Caco-2 (cell line): Measurements from ENCODE around the gene TMEM183A. TPM values are rescaled to one million over a fixed set of nuclear protein-coding genes. Genes with fewer than 3 reads are reported as not detected.

Source experiments
- BruUV-seq: library from RNA; stranded (reverse); fragments of 400-500 nt; replicated peaks from 2 replicates; lab custom pipeline; 2021; lab: Mats Ljungman, UMichigan
- CTCF ChIA-PET: fragments of 300-600 bp; sonication (Branson Sonifier 250); formaldehyde crosslinking; loops from one replicate; lab custom pipeline; 2022; ENCODE audit warnings: antibody characterized with exemption; lab: Charles Lee
- POLR2A ChIA-PET: fragments of 300-600 bp; sonication (Branson Sonifier 250); formaldehyde crosslinking; loops from one replicate; lab custom pipeline; 2022; ENCODE audit warnings: antibody characterized with exemption; lab: Charles Lee
- DNase-seq, 2 experiments: peaks; one replicate each; pipeline versions ENCODE4 v3.0.0 to v3.0.0-alpha.2; 2020 to 2022
- H3K27me3 ChIP-seq: replicated peaks from 2 replicates; pipeline ENCODE4 v1.6.0; 2011; ENCODE audit warnings: low read length; ENCODE audit not compliant: control insufficient read depth, insufficient read depth
- H3K36me3 ChIP-seq: 2 replicates; pipeline ENCODE4 v1.5.1; 2011; ENCODE audit warnings: low read length; ENCODE audit not compliant: control insufficient read depth, insufficient read depth
- H3K4me1 ChIP-seq: fragments of 250-450 bp; sonication (Bioruptor Pico); 2 replicates; pipeline ENCODE4 v1.5.1; 2020; ENCODE audit warnings: mild to moderate bottlenecking
- H3K4me3 ChIP-seq: 2 replicates; pipeline ENCODE4 v1.5.1; 2011; ENCODE audit warnings: low read depth, mild to moderate bottlenecking, control low read depth, low read length
- H3K9me3 ChIP-seq: fragments of 250-450 bp; sonication (Bioruptor Pico); 2 replicates; pipeline ENCODE4 v1.5.1; 2020; ENCODE audit warnings: mild to moderate bottlenecking, moderate library complexity
- H3K27ac Mint-ChIP-seq: one replicate; pipeline ENCODE4 v1.8.0; 2022; ENCODE audit warnings: mixed read lengths; ENCODE audit not compliant: unreplicated experiment
- H3K27me3 Mint-ChIP-seq: one replicate; pipeline ENCODE4 v1.8.0; 2022; ENCODE audit warnings: mixed read lengths; ENCODE audit not compliant: insufficient read depth, unreplicated experiment
- H3K36me3 Mint-ChIP-seq: one replicate; pipeline ENCODE4 v1.8.0; 2022; ENCODE audit warnings: mild to moderate bottlenecking, mixed read lengths; ENCODE audit not compliant: insufficient read depth, unreplicated experiment
- H3K4me1 Mint-ChIP-seq: one replicate; pipeline ENCODE4 v1.8.0; 2022; ENCODE audit warnings: low read depth, mixed read lengths; ENCODE audit not compliant: unreplicated experiment
- H3K4me3 Mint-ChIP-seq: one replicate; pipeline ENCODE4 v1.8.0; 2022; ENCODE audit warnings: mild to moderate bottlenecking, moderate library complexity, mixed read lengths; ENCODE audit not compliant: unreplicated experiment
- H3K9me3 Mint-ChIP-seq: one replicate; pipeline ENCODE4 v1.8.0; 2022; ENCODE audit warnings: mixed read lengths; ENCODE audit not compliant: unreplicated experiment
- intact Hi-C: fragments of 100-400 bp; cut with micrococcal nuclease; formaldehyde crosslinking; loops from one replicate; pipeline ENCODE4 v1.10.0; 2022; ENCODE audit not compliant: unreplicated experiment
- total RNA-seq: library from RNA; stranded (reverse); gene quantifications from 2 replicates; pipeline ENCODE4 v1.2.3, GENCODE V29; 2022
- TF ChIP-seq, protein P1 (sequence below), 2 experiments: fragments of 200-600 bp in 1 of 2; IDR thresholded peaks; 1 replicate in 1 of 2; 2 replicates in 1 of 2; pipeline versions ENCODE4 v1.5.1 to v1.8.0; 2011 to 2022; ENCODE audit warnings: antibody characterized with exemption in 1 of 2, control low read depth in 1 of 2, inconsistent platforms in 1 of 2, low read depth in 1 of 2, low read length in 1 of 2, mild to moderate bottlenecking in 1 of 2, moderate library complexity in 1 of 2; ENCODE audit not compliant: insufficient read depth in 1 of 2, severe bottlenecking in 1 of 2, unreplicated experiment in 1 of 2

The TMEM183A gene
- total RNA-seq, 1 experiment from 2014 or later = 74.3 TPM

DNA sequence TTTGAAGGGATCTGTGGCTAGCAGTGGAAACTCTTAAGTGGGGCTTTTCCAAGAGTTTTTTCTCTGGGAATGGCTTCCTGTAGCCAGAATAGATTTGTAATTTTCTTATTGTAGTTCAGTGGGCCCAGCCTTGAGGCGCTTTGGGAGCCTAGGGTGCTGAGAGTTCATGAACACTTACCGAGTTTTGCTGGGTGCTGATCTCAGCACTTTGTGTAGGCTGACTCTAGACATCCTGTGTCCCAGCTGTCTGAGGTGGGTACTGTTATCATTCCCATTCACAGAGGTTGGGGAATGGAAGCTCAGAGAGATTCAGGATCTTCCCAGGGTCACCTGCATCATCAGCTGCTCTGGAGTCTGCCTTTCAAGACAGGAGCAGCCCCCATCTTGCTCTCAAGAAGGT is 26.1 kb downstream of the TMEM183A start:
- no peak for DNase-seq
- Mint-ChIP-seq H3K27ac (no peak overlapping the region), H3K36me3 (no peaks in the 10 kb centered on the region), H3K4me1 (no peaks in the 10 kb centered on the region), H3K4me3 (no peak overlapping the region), H3K27me3 (no peaks in the 10 kb centered on the region), H3K9me3 (no peaks in the 10 kb centered on the region)
- intact Hi-C loops = loop anchor here (10.0 kb wide), 1 partner anchor 292 kb away; no protein-coding TSS in a partner anchor
- TF ChIP-seq, protein P1, sequence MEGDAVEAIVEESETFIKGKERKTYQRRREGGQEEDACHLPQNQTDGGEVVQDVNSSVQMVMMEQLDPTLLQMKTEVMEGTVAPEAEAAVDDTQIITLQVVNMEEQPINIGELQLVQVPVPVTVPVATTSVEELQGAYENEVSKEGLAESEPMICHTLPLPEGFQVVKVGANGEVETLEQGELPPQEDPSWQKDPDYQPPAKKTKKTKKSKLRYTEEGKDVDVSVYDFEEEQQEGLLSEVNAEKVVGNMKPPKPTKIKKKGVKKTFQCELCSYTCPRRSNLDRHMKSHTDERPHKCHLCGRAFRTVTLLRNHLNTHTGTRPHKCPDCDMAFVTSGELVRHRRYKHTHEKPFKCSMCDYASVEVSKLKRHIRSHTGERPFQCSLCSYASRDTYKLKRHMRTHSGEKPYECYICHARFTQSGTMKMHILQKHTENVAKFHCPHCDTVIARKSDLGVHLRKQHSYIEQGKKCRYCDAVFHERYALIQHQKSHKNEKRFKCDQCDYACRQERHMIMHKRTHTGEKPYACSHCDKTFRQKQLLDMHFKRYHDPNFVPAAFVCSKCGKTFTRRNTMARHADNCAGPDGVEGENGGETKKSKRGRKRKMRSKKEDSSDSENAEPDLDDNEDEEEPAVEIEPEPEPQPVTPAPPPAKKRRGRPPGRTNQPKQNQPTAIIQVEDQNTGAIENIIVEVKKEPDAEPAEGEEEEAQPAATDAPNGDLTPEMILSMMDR (IDR thresholded peaks at IDR 0.05; ENCODE audit: insufficient read depth in 1 of 2, low read depth in 1 of 2, low read length in 1 of 2, severe bottlenecking in 1 of 2, unreplicated experiment in 1 of 2) = no peak
- H3K4me1 ChIP-seq = no peaks in the 10 kb centered on the region
- no peaks in the 10 kb centered on the region for H3K9me3 ChIP-seq
- H3K36me3 ChIP-seq = peaks cover 1% of the 10 kb centered on the region
- H3K27me3 ChIP-seq = no peaks in the 10 kb centered on the region
- ChIA-PET POLR2A (no interaction called here), CTCF (no interaction called here)
- H3K4me3 ChIP-seq = no peak overlapping the region
- no TSS peak for BruUV-seq

- H3K4me1 ChIP-seq = no peaks in the 10 kb centered on the region
- H3K27me3 Mint-ChIP-seq = no peaks in the 10 kb centered on the region
- H3K9me3 Mint-ChIP-seq = no peaks in the 10 kb centered on the region
- H3K9me3 ChIP-seq = no peaks in the 10 kb centered on the region
- H3K4me1 Mint-ChIP-seq = peaks cover under 1% of the 10 kb centered on the region
- no peak overlapping the region for H3K4me3 ChIP-seq
- ChIA-PET POLR2A (no interaction called here), CTCF (interaction anchor here (1.0 to 2.4 kb wide), 4 partner anchors 94 to 236 kb away, joined by 3 to 9 read pairs (median 6); partner anchors contain the start of gene ADORA1)
- peaks cover 1% of the 10 kb centered on the region; the same call in 1 of the 2 replicates for H3K36me3 ChIP-seq
- H3K36me3 Mint-ChIP-seq = no peaks in the 10 kb centered on the region
- intact Hi-C loops = loop anchor here (10.0 kb wide), 1 partner anchor 291 kb away; no protein-coding TSS in a partner anchor
- TF ChIP-seq, protein P1 (IDR thresholded peaks at IDR 0.05; ENCODE audit: insufficient read depth in 1 of 2, low read depth in 1 of 2, low read length in 1 of 2, severe bottlenecking in 1 of 2, unreplicated experiment in 1 of 2) = no peak
- H3K27ac Mint-ChIP-seq = no peak overlapping the region
- DNase-seq = no peak
- H3K27me3 ChIP-seq = no peaks in the 10 kb centered on the region
- H3K4me3 Mint-ChIP-seq = no peak overlapping the region
- BruUV-seq = no TSS peak
Observed at GRCh38 chr1:203033917-203034316, 26.7 kb downstream of the TMEM183A start.

- Mint-ChIP-seq H3K27ac (no peak overlapping the region), H3K27me3 (no peaks in the 10 kb centered on the region), H3K36me3 (peaks cover 5% of the 10 kb centered on the region), H3K9me3 (no peaks in the 10 kb centered on the region), H3K4me3 (no peak overlapping the region), H3K4me1 (peaks cover 7% of the 10 kb centered on the region)
- BruUV-seq = no TSS peak
- CTCF ChIA-PET = interaction anchor here (0.9 to 2.4 kb wide), 5 partner anchors 62 to 235 kb away, joined by 3 to 9 read pairs (median 4); partner anchors contain the start of gene ADORA1
- no peaks in the 10 kb centered on the region for H3K27me3 ChIP-seq
- no peak overlapping the region for H3K4me3 ChIP-seq
- DNase-seq = no peak
- H3K36me3 ChIP-seq = peaks cover 1% of the 10 kb centered on the region; the same call in 1 of the 2 replicates
- TF ChIP-seq, protein P1 (IDR thresholded peaks at IDR 0.05; ENCODE audit: insufficient read depth in 1 of 2, low read depth in 1 of 2, low read length in 1 of 2, severe bottlenecking in 1 of 2, unreplicated experiment in 1 of 2) = no peak
- POLR2A ChIA-PET = no interaction called here
- H3K9me3 ChIP-seq = no peaks in the 10 kb centered on the region
- intact Hi-C loops = loop anchor here (5.0 to 10.0 kb wide), 2 partner anchors 48 to 290 kb away; no protein-coding TSS in a partner anchor
- no peaks in the 10 kb centered on the region for H3K4me1 ChIP-seq
Observed at GRCh38 chr1:203034422-203035110, 27.4 kb downstream of the TMEM183A start.
